Peyer's patch (tissue), 4 donors: ENCODE measurements around the gene RET. TPM values are rescaled to one million over a fixed set of nuclear protein-coding genes. Genes with fewer than 3 reads are reported as not detected.

Experiments used
- DNase-seq, 3 donors: peaks; one replicate each; pipeline ENCODE4 v3.0.0-alpha.2; 2017 to 2019
- H3K27ac ChIP-seq, 4 donors: fragments of 200-600 bp; sonication (generic); one replicate each; pipeline ENCODE4 v1.5.1; 2016 to 2019
- H3K27me3 ChIP-seq, 2 donors: fragments of 200-600 bp; sonication (generic); one replicate each; pipeline ENCODE4 v1.5.1; 2019
- H3K36me3 ChIP-seq, 3 donors: fragments of 200-600 bp; sonication (generic); one replicate each; pipeline ENCODE4 v1.5.1; 2016 to 2019
- H3K4me1 ChIP-seq, 4 donors: fragments of 200-600 bp; sonication (generic); one replicate each; pipeline ENCODE4 v1.5.1; 2016 to 2019
- H3K4me3 ChIP-seq, 4 donors: fragments of 200-600 bp; sonication (generic); 1 replicate in 3 of 4; 2 replicates in 1 of 4; pipeline ENCODE4 v1.5.1; 2016 to 2019; ENCODE audit warnings: mild to moderate bottlenecking in 1 of 4
- H3K9me3 ChIP-seq, 4 donors: fragments of 200-600 bp; sonication (generic); one replicate each; pipeline ENCODE4 v1.5.1; 2016 to 2019; ENCODE audit warnings: mild to moderate bottlenecking in 1 of 4
- POLR2A ChIP-seq, 2 donors: fragments of 450-650 bp; IDR thresholded peaks; one replicate each; pipeline ENCODE4 v1.5.1; 2017; ENCODE audit warnings: antibody characterized with exemption in 2 of 2, mild to moderate bottlenecking in 2 of 2, moderate library complexity in 2 of 2
- total RNA-seq, 4 donors: library from RNA; depleted of rRNA; stranded (reverse); fragments of >200 nt; gene quantifications; one replicate each; pipeline ENCODE4 v1.1.0, GENCODE V29; 2016
- TF ChIP-seq, protein P1 (sequence below), 6 experiments: fragments of 450-650 bp in 4 of 6; fragments of 200-600 bp in 2 of 6; sonication (generic) in 1 of 6; IDR thresholded peaks; one replicate each; pipeline ENCODE4 v1.5.1; 2017 to 2019; ENCODE audit warnings: antibody characterized with exemption in 6 of 6, mild to moderate bottlenecking in 3 of 6, moderate library complexity in 1 of 6

Gene RET
- total RNA-seq, 4 donors from 2014 or later: 1.2 to 5.8 (median 1.7) TPM

DNA sequence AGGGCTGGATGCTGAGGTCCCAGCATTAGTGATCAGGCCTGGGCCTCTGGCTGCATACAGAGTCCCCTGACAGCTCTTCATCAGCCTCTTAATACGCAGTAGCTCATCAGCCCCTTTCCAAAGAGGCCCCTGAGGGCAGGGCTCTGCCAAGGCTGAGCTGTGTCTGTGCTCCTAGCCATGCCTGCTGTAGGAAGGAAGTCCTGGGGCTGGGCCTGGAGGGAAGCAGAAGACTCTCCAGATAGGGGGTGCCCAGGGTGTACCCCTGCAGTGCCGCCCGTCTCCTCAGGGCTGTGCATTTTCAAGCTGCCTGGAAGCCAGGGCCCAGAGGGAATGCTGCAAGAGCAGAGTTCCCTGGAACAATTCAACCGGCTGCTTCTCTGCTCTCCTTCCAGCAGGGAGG lies 7.3 kb upstream of the RET start:
- no peak overlapping the region for H3K27ac ChIP-seq
- no peaks in the 10 kb centered on the region for H3K27me3 ChIP-seq
- H3K9me3 ChIP-seq: no peaks in the 10 kb centered on the region
- H3K36me3 ChIP-seq: no peaks in the 10 kb centered on the region
- no peak for TF ChIP-seq POLR2A (IDR thresholded peaks at IDR 0.05)
- TF ChIP-seq, protein P1, sequence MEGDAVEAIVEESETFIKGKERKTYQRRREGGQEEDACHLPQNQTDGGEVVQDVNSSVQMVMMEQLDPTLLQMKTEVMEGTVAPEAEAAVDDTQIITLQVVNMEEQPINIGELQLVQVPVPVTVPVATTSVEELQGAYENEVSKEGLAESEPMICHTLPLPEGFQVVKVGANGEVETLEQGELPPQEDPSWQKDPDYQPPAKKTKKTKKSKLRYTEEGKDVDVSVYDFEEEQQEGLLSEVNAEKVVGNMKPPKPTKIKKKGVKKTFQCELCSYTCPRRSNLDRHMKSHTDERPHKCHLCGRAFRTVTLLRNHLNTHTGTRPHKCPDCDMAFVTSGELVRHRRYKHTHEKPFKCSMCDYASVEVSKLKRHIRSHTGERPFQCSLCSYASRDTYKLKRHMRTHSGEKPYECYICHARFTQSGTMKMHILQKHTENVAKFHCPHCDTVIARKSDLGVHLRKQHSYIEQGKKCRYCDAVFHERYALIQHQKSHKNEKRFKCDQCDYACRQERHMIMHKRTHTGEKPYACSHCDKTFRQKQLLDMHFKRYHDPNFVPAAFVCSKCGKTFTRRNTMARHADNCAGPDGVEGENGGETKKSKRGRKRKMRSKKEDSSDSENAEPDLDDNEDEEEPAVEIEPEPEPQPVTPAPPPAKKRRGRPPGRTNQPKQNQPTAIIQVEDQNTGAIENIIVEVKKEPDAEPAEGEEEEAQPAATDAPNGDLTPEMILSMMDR (IDR thresholded peaks at IDR 0.05): no peak
- no peaks in the 10 kb centered on the region for H3K4me1 ChIP-seq
- H3K4me3 ChIP-seq: no peak overlapping the region
- DNase-seq: no peak

DNA sequence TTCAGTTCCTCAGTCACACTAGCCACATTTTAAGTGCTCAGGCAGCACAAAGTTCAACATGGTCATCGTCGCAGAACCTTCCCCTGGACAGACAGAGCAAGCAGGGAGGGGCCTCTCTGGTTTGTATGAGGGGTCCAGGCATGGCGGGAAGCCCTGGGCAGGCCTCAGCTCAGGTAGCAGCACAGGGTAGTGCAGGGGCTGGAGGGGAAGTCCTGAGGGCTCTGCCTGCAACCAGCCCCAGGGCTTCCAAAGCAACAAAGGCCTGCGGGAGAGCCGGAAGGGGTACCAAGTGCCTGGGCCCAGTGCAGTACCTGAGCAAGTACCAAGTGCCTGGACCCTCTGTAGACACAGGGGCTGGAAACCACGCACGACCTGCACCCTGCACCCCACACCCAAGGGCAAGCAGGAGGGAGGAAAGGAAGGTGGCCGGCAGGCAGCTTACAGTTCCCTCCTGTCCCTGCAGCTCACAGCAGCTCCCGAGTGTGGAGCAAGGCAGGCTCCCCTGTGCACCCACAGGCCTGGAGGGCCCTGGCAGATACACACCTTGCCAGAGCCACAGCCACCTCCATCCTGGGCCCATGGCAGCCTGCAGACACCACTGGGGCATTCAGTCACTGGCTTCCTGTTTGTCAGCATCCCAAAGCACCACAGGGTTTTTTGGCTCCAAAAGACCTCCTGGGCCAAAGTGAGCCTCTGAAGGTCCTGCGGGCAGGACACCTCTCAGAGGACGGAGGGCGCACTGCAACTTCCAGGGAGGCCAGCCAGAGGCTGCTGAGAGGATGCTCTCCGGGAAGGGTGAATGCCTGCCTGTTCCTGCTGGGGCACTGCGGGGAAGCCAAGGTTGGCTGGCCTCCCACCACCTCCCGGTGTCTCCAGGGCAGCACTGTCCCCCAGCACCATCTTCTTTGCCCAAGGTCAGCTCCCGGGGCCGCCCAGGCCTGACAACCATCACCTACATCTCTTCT lies 6.5 kb upstream of the RET start:
- no peak overlapping the region for H3K4me3 ChIP-seq
- H3K9me3 ChIP-seq: no peaks in the 10 kb centered on the region
- H3K4me1 ChIP-seq: no peaks in the 10 kb centered on the region
- H3K27ac ChIP-seq: no peak overlapping the region
- no peak for TF ChIP-seq POLR2A (IDR thresholded peaks at IDR 0.05)
- TF ChIP-seq, protein P1 (IDR thresholded peaks at IDR 0.05): no peak
- no peak for DNase-seq
- no peaks in the 10 kb centered on the region for H3K27me3 ChIP-seq
- no peaks in the 10 kb centered on the region for H3K36me3 ChIP-seq

DNA sequence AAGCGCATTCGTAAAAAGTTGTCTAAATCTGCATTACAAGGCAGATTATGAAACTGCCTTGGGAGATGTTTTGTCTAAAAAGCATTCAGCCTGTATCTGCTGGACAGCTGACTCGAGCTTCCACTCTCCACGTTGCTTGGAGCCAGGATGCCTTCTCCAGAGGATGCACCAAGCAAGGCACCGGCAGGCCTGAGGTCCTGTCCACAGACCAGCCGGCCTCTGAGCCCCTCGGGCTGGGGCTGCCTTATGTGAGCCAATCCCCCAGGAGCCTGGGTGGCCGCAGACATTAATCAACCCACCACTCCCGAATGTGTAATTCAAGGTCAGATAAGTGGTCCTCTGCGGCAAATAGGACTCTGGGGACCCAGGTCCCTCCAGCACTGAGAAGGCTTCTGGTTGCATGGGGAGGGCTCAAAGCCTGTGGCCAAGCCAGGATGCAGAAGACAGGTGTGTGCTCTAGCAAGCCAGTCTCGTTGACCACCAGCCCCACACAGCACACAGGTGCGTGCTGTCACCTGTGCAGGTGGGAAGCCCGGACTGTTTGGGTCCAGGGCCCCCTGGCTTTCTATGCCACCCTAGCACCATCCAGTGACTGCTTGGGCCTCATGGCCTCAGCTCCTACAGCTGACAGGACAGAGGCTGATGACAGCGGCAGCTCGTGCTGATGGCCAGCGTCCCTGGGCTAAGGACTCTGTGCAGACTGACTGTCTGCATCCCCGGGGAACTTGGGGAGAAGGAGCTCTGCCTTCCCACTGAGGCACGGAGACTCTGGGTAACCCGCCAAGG lies 4.8 kb upstream of the RET start:
- TF ChIP-seq POLR2A (IDR thresholded peaks at IDR 0.05): no peak
- TF ChIP-seq, protein P1 (IDR thresholded peaks at IDR 0.05): no peak
- Histone ChIP-seq H3K27ac (no peak overlapping the region), H3K4me3 (no peak overlapping the region), H3K27me3 (no peaks in the 10 kb centered on the region), H3K4me1 (peaks cover 0 to 9% (median 4%) of the 10 kb centered on the region in 4 donors), H3K36me3 (no peaks in the 10 kb centered on the region), H3K9me3 (no peaks in the 10 kb centered on the region)
- no peak for DNase-seq

DNA sequence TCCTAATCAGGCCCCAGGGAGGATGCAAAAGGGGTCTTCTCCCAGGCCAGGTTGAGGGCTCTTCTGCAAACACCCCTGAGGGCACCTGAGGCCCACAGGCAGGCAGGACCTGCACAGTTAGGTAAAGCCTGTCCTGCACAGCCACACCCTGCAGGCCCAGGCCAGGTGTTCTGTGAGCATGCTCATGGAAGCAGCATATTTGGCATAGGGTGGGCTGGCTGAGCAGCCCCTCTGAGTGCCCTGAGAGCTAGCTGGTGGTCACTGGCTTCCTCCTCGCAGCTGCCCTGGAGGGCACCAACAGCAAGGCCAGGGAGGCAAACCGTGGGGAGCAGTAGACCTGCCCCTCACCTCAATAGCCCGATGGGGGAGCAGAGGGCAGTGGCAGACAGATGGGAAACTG lies 3.7 kb upstream of the RET start:
- TF ChIP-seq POLR2A (IDR thresholded peaks at IDR 0.05): no peak
- TF ChIP-seq, protein P1 (IDR thresholded peaks at IDR 0.05): no peak
- Histone ChIP-seq H3K4me1 (peaks cover 0 to 16% (median 6%) of the 10 kb centered on the region in 4 donors), H3K9me3 (no peaks in the 10 kb centered on the region), H3K36me3 (no peaks in the 10 kb centered on the region), H3K27ac (no peak overlapping the region), H3K27me3 (no peaks in the 10 kb centered on the region), H3K4me3 (no peak overlapping the region)
- DNase-seq: no peak

DNA sequence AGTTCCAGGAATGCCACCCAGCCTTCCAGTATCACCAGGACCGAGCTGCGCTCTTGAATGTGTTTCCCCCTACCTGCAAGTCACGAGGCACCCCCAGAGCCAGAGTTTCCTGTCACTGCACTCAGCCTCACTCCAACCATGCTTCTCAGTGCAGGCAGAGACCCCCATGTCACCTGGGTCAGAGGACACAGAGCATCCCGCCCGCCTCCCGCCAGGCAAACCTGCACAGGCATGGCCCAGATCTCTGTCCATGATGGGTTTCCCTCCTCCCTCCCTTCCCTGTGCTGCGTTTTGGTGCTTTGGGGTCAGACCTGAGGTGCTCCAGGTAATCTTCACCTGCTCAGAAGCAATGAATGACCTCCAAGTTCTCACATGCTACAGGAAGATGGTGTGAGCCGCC lies 3.1 kb upstream of the RET start:
- Histone ChIP-seq H3K27ac (no peak overlapping the region), H3K27me3 (no peaks in the 10 kb centered on the region), H3K36me3 (no peaks in the 10 kb centered on the region), H3K4me1 (peaks cover 0 to 16% (median 6%) of the 10 kb centered on the region in 4 donors), H3K4me3 (no peak overlapping the region), H3K9me3 (no peaks in the 10 kb centered on the region)
- no peak for TF ChIP-seq POLR2A (IDR thresholded peaks at IDR 0.05)
- TF ChIP-seq, protein P1 (IDR thresholded peaks at IDR 0.05): no peak
- DNase-seq: no peak
